HepG2 (cell line): ENCODE results near the gene C2orf49. TPM values are rescaled to one million over a fixed set of nuclear protein-coding genes. Genes with fewer than 3 reads are reported as not detected.

ENCODE experiments used
- CBX2 ChIP-seq, 2 experiments: fragments of 200-600 bp in 1 of 2; sonication (generic); formaldehyde crosslinking in 1 of 2; IDR thresholded peaks; 2 replicates each; pipeline versions ENCODE4 v1.7.0 to v1.8.1; 2018 to 2022; ENCODE audit warnings: low read depth in 2 of 2, low read length in 1 of 2, mild to moderate bottlenecking in 1 of 2, missing genetic modification reagents in 1 of 2
- DNMT1 ChIP-seq: sonication (generic); formaldehyde crosslinking; IDR thresholded peaks from 2 replicates; pipeline ENCODE4 v1.5.1; 2020; ENCODE audit warnings: mild to moderate bottlenecking, missing genetic modification reagents
- ESRRA ChIP-seq: sonication (generic); formaldehyde crosslinking; IDR thresholded peaks from 2 replicates; pipeline ENCODE4 v1.5.1; 2020; ENCODE audit warnings: mild to moderate bottlenecking, low read depth, missing genetic modification reagents
- GMEB1 ChIP-seq: sonication (generic); formaldehyde crosslinking; IDR thresholded peaks from 2 replicates; pipeline ENCODE4 v1.5.1; 2020; ENCODE audit warnings: missing genetic modification reagents, mild to moderate bottlenecking, borderline replicate concordance
- HDAC1 ChIP-seq: sonication (generic); formaldehyde crosslinking; IDR thresholded peaks from 2 replicates; pipeline ENCODE4 v1.5.1; 2020; ENCODE audit warnings: mild to moderate bottlenecking, missing genetic modification reagents
- HMGA1 ChIP-seq: sonication (generic); formaldehyde crosslinking; conservative IDR thresholded peaks from 2 replicates; pipeline ENCODE4 v1.4.0; 2020; ENCODE audit warnings: missing genetic modification reagents
- MIER2 ChIP-seq: IDR thresholded peaks from 2 replicates; pipeline ENCODE4 v1.6.1; 2016; ENCODE audit warnings: missing biosample characterization, missing genetic modification reagents
- ONECUT2 ChIP-seq: sonication (generic); formaldehyde crosslinking; IDR thresholded peaks from 2 replicates; pipeline ENCODE4 v1.4.0; 2020; ENCODE audit warnings: missing genetic modification reagents
- PATZ1 ChIP-seq: sonication (generic); formaldehyde crosslinking; IDR thresholded peaks from 2 replicates; pipeline ENCODE4 v1.4.0; 2020; ENCODE audit warnings: missing genetic modification reagents
- PHF5A ChIP-seq: IDR thresholded peaks from one replicate; pipeline ENCODE4 v1.6.1; 2018; ENCODE audit warnings: low read depth, missing genetic modification reagents; ENCODE audit not compliant: unreplicated experiment
- RBFOX2 ChIP-seq: fragments of 200-400 bp; formaldehyde crosslinking; IDR thresholded peaks from 2 replicates; pipeline ENCODE4 v1.6.1; 2017; ENCODE audit warnings: low read depth, mild to moderate bottlenecking, low read length
- SALL1 ChIP-seq: sonication (generic); formaldehyde crosslinking; IDR thresholded peaks from 2 replicates; pipeline ENCODE4 v1.8.0; 2022; ENCODE audit warnings: mild to moderate bottlenecking, missing genetic modification reagents
- SMAD3 ChIP-seq: sonication (generic); formaldehyde crosslinking; IDR thresholded peaks from 2 replicates; pipeline ENCODE4 v1.4.0; 2020; ENCODE audit warnings: missing genetic modification reagents
- TEAD3 ChIP-seq: optimal IDR thresholded peaks from 2 replicates; pipeline ENCODE3; 2016; ENCODE audit warnings: borderline replicate concordance
- THYN1 ChIP-seq: sonication (generic); formaldehyde crosslinking; IDR thresholded peaks from 2 replicates; pipeline ENCODE4 v1.8.1; 2023; ENCODE audit warnings: low read depth, mild to moderate bottlenecking, moderate library complexity, missing genetic modification reagents, borderline replicate concordance
- YEATS2 ChIP-seq: sonication (generic); formaldehyde crosslinking; IDR thresholded peaks from 2 replicates; pipeline ENCODE4 v1.4.0; 2020; ENCODE audit warnings: missing genetic modification reagents, borderline replicate concordance
- ZNF281 ChIP-seq: sonication (generic); formaldehyde crosslinking; IDR thresholded peaks from 2 replicates; pipeline ENCODE4 v1.4.0; 2020; ENCODE audit warnings: missing genetic modification reagents, borderline replicate concordance
- ZNF282 ChIP-seq: fragments of 450-650 bp; IDR thresholded peaks from 2 replicates; pipeline ENCODE4 v1.6.1; 2018; ENCODE audit not compliant: partially characterized antibody
- ZNF367 ChIP-seq: sonication (generic); formaldehyde crosslinking; IDR thresholded peaks from 2 replicates; pipeline ENCODE4 v1.4.0; 2020; ENCODE audit warnings: missing genetic modification reagents, borderline replicate concordance
- ZNF510 ChIP-seq: sonication (generic); formaldehyde crosslinking; IDR thresholded peaks from 2 replicates; pipeline ENCODE4 v1.4.0; 2020; ENCODE audit warnings: low read depth, mild to moderate bottlenecking, missing genetic modification reagents
- ZNF530 ChIP-seq: sonication (generic); formaldehyde crosslinking; IDR thresholded peaks from 2 replicates; pipeline ENCODE4 v1.5.0; 2020; ENCODE audit warnings: low read depth, mild to moderate bottlenecking, missing genetic modification reagents
- ZNF773 ChIP-seq: sonication (generic); formaldehyde crosslinking; IDR thresholded peaks from 2 replicates; pipeline ENCODE4 v1.4.0; 2020; ENCODE audit warnings: missing genetic modification reagents, borderline replicate concordance
- ZNF83 ChIP-seq: sonication (generic); formaldehyde crosslinking; IDR thresholded peaks from 2 replicates; pipeline ENCODE4 v1.4.0; 2020; ENCODE audit warnings: missing genetic modification reagents, mild to moderate bottlenecking, borderline replicate concordance
- polyA plus RNA-seq, 8 experiments: library from polyadenylated mRNA; depleted of rRNA in 3 of 8; stranded (reverse) in 7 of 8; unstranded in 1 of 8; fragments of >200 nt; fragmentation: Illumina TruSeq in 4 of 8; extraction: Trizol in 4 of 8; gene quantifications; 2 replicates each; pipeline versions ENCODE4 v1.2.1 to v1.2.3, GENCODE V29; 2011 to 2016; ENCODE audit warnings: low read depth in 4 of 8, missing spikeins in 1 of 8, mixed read lengths in 1 of 8; ENCODE audit not compliant: insufficient read depth in 1 of 8
- total RNA-seq, 5 experiments: library from RNA; depleted of rRNA; stranded (reverse); fragments of >200 nt; fragmentation: Illumina TruSeq; extraction: Trizol; gene quantifications; 2 replicates each; pipeline ENCODE4 v1.2.3, GENCODE V29; 2016; ENCODE audit warnings: low read depth in 1 of 5

Gene C2orf49
- total and polyA plus RNA-seq, 2 of the 13 experiments (the other 11 are each of a cell fraction or from before 2014, with no cell fraction given) = 24.7 to 28.8 TPM

GRCh38 chr2:105394951-105395611, 57.7 kb downstream of the C2orf49 start (continued):
- no peak for TF ChIP-seq ZNF282
- TF ChIP-seq THYN1 = no peak
- TF ChIP-seq DNMT1 (CRISPR knock-in tag) = no peak
- TF ChIP-seq GMEB1 (CRISPR knock-in tag) = no peak
- TF ChIP-seq HMGA1 = no peak
- no peak for TF ChIP-seq ZNF83 (CRISPR knock-in tag)
- TF ChIP-seq ZNF281 = no peak
- TF ChIP-seq ZNF530 = no peak
- TF ChIP-seq ZNF773 (CRISPR knock-in tag) = no peak
- TF ChIP-seq ESRRA = no peak
- no peak for TF ChIP-seq ONECUT2 (CRISPR knock-in tag)
- TF ChIP-seq SMAD3 (CRISPR knock-in tag) = no peak
- no peak for TF ChIP-seq PATZ1 (CRISPR knock-in tag)
- peak; percentile 41; the same call in 1 of the 2 replicates for TF ChIP-seq RBFOX2
- peak; percentile 93 for TF ChIP-seq TEAD3 (CRISPR knock-in tag)
- no peak for TF ChIP-seq CBX2 (IDR thresholded peaks at IDR 0.05; ENCODE audit: low read depth, low read length)
- no peak for TF ChIP-seq CBX2 (CRISPR knock-in tag; IDR thresholded peaks at IDR 0.05; ENCODE audit: low read depth)
- TF ChIP-seq MIER2 = peak; percentile 56; the same call in 1 of the 2 replicates
- TF ChIP-seq HDAC1 (CRISPR knock-in tag) = no peak
- peak; percentile 76 for TF ChIP-seq SALL1 (CRISPR knock-in tag)
- no peak for TF ChIP-seq ZNF510 (CRISPR knock-in tag)
- TF ChIP-seq PHF5A (CRISPR knock-in tag) = no peak
- no peak for TF ChIP-seq YEATS2 (CRISPR knock-in tag)
- no peak for TF ChIP-seq ZNF367 (CRISPR knock-in tag)
